Liver (tissue), 9 donors: Measurements from ENCODE around the gene ZCCHC4. TPM values are rescaled to one million over a fixed set of nuclear protein-coding genes. Genes with fewer than 3 reads are reported as not detected.

Experiments
- DNase-seq: peaks from one replicate; pipeline ENCODE4 v3.0.0-alpha.2; 2017; ENCODE audit warnings: low spot score
- H3K27ac ChIP-seq, 2 donors: one replicate each; pipeline ENCODE4 v1.7.0; 2013; ENCODE audit warnings: inconsistent platforms in 2 of 2, low read length in 2 of 2, control low read depth in 1 of 2, low read depth in 1 of 2, mild to moderate bottlenecking in 1 of 2
- H3K27me3 ChIP-seq, 4 donors: one replicate each; pipeline versions ENCODE4 v1.6.1 to v1.7.0; 2013; ENCODE audit warnings: low read length in 3 of 4, inconsistent platforms in 1 of 4, mild to moderate bottlenecking in 1 of 4, moderate library complexity in 1 of 4; ENCODE audit not compliant: control insufficient read depth in 4 of 4, insufficient read depth in 4 of 4
- H3K36me3 ChIP-seq, 4 donors: one replicate each; pipeline versions ENCODE4 v1.6.1 to v1.7.0; 2013; ENCODE audit warnings: low read length in 3 of 4, mild to moderate bottlenecking in 3 of 4, low read depth in 1 of 4, moderate library complexity in 1 of 4; ENCODE audit not compliant: control insufficient read depth in 4 of 4, insufficient read depth in 3 of 4
- H3K4me1 ChIP-seq, 4 donors: one replicate each; pipeline versions ENCODE4 v1.6.1 to v1.7.0; 2013; ENCODE audit warnings: low read length in 3 of 4, mild to moderate bottlenecking in 3 of 4, moderate library complexity in 1 of 4; ENCODE audit not compliant: control insufficient read depth in 4 of 4, insufficient read depth in 4 of 4
- H3K4me3 ChIP-seq, 3 donors: one replicate each; pipeline versions ENCODE4 v1.6.1 to v1.7.0; 2013; ENCODE audit warnings: low read length in 3 of 3, control low read depth in 1 of 3, low read depth in 1 of 3, mild to moderate bottlenecking in 1 of 3
- H3K9ac ChIP-seq, 2 donors: one replicate each; pipeline ENCODE4 v1.7.0; 2013; ENCODE audit warnings: low read length in 2 of 2, mild to moderate bottlenecking in 2 of 2, moderate library complexity in 2 of 2, control low read depth in 1 of 2, low read depth in 1 of 2
- H3K9me3 ChIP-seq, 4 donors: one replicate each; pipeline versions ENCODE4 v1.6.1 to v1.7.0; 2013; ENCODE audit warnings: low read length in 3 of 4; ENCODE audit not compliant: control insufficient read depth in 4 of 4
- CTCF ChIP-seq: fragments of 150-350 bp; IDR thresholded peaks from 2 replicates; pipeline ENCODE4 v1.5.1; 2017; ENCODE audit warnings: improper control_type of control experiment, low read depth, low read length; ENCODE audit not compliant: missing input control
- EGR1 ChIP-seq, 2 donors: IDR thresholded peaks; 2 replicates each; pipeline ENCODE4 v1.6.1; 2016 to 2018; ENCODE audit warnings: antibody characterized with exemption in 2 of 2, low read depth in 2 of 2
- FOXA1 ChIP-seq: IDR thresholded peaks from 2 replicates; pipeline ENCODE4 v1.6.1; 2016; ENCODE audit warnings: antibody characterized with exemption
- FOXA2 ChIP-seq: IDR thresholded peaks from 2 replicates; pipeline ENCODE4 v1.6.1; 2016; ENCODE audit warnings: antibody characterized with exemption
- GABPA ChIP-seq, 2 donors: IDR thresholded peaks in 1 of 2; conservative IDR thresholded peaks in 1 of 2; 2 replicates each; pipeline ENCODE4 v1.6.1; 2016; ENCODE audit warnings: antibody characterized with exemption in 2 of 2, mild to moderate bottlenecking in 1 of 2, moderate library complexity in 1 of 2
- JUND ChIP-seq, 2 donors: IDR thresholded peaks; 2 replicates each; pipeline ENCODE4 v1.6.1; 2016; ENCODE audit warnings: antibody characterized with exemption in 2 of 2
- NR2F2 ChIP-seq: IDR thresholded peaks from 2 replicates; pipeline ENCODE4 v1.6.1; 2016; ENCODE audit warnings: antibody characterized with exemption
- ZBTB33 ChIP-seq: IDR thresholded peaks from 2 replicates; pipeline ENCODE4 v1.6.1; 2016; ENCODE audit warnings: antibody characterized with exemption
- WGBS: extraction: QIAGEN DNeasy Blood & Tissue Kit; methylation state at CpG from one replicate; pipeline ENCODE4 v1.1.7; 2013; 5-methylcytosine and 5-hydroxymethylcytosine counted together
- polyA plus RNA-seq, 2 donors: library from polyadenylated mRNA; stranded (reverse) in 1 of 2; unstranded in 1 of 2; fragments of 200-250 nt in 1 of 2; fragments of >200 nt in 1 of 2; fragmentation: Nextera tagmentation in 1 of 2; extraction: Ambion mirVana in 1 of 2; gene quantifications; one replicate each; pipeline versions ENCODE4 v1.2.1 to v1.2.3, GENCODE V29; 2013 to 2015
- total RNA-seq, 2 donors: library from RNA; depleted of rRNA; stranded (reverse); fragments of >200 nt; gene quantifications; one replicate each; pipeline ENCODE4 v1.2.3, GENCODE V29; 2014
- TF ChIP-seq, protein P1 (sequence below): IDR thresholded peaks from 2 replicates; pipeline ENCODE4 v1.6.1; 2016; ENCODE audit warnings: antibody characterized with exemption
- TF ChIP-seq, protein P2 (sequence below): IDR thresholded peaks from 2 replicates; pipeline ENCODE4 v1.6.1; 2016; ENCODE audit warnings: antibody characterized with exemption
- donor health status: healthy.
- donor health status: healthy.
- donor health status: healthy.
- donor health status: healthy.
- donor health status: healthy.

Gene ZCCHC4
- total and polyA plus RNA-seq, 4 donors: 2.1 to 7.4 (median 4.6) TPM

GRCh38 chr4:25417014-25417413 is 104.4 kb downstream of the ZCCHC4 start:
- 98% methylated on average over 2 of the region's 2 CpGs for WGBS
- Histone ChIP-seq H3K27ac (no peak overlapping the region), H3K4me3 (no peak overlapping the region), H3K36me3 (peaks cover 0 to 25% (median 14%) of the 10 kb centered on the region in 4 donors), H3K4me1 (no peaks in the 10 kb centered on the region), H3K27me3 (no peaks in the 10 kb centered on the region), H3K9me3 (no peaks in the 10 kb centered on the region), H3K9ac (no peak overlapping the region)
- no peak for DNase-seq
- TF ChIP-seq FOXA2 (no peak), JUND (IDR thresholded peaks at IDR 0.05) (no peak), GABPA (IDR thresholded peaks at IDR 0.05 in 1 of 2, conservative IDR thresholded peaks at IDR 0.05 in 1 of 2) (no peak), CTCF (no peak), FOXA1 (no peak), NR2F2 (no peak), ZBTB33 (no peak), EGR1 (IDR thresholded peaks at IDR 0.05; ENCODE audit: low read depth in 2 of 2) (no peak)
- TF ChIP-seq, protein P1, sequence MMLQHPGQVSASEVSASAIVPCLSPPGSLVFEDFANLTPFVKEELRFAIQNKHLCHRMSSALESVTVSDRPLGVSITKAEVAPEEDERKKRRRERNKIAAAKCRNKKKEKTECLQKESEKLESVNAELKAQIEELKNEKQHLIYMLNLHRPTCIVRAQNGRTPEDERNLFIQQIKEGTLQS: no peak
- TF ChIP-seq, protein P2, sequence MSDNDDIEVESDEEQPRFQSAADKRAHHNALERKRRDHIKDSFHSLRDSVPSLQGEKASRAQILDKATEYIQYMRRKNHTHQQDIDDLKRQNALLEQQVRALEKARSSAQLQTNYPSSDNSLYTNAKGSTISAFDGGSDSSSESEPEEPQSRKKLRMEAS: no peak

Other genes starting within 250 kb of the ZCCHC4 start
- 10 to 100 TPM; 14.9 to 31.7 TPM for gene SEPSECS, start 152.3 kb upstream of the ZCCHC4 start, total RNA-seq
- gene SEPSECS, start 152.3 kb upstream of the ZCCHC4 start, polyA plus RNA-seq: 10 to 100 TPM; 10.3 to 11.5 TPM
- 10 to 100 TPM; 20.6 to 34.7 TPM for gene PI4K2B, start 78.7 kb upstream of the ZCCHC4 start, total RNA-seq
- 10 to 100 TPM; 12.3 to 18.2 TPM for gene PI4K2B, start 78.7 kb upstream of the ZCCHC4 start, polyA plus RNA-seq
- 10 to 100 TPM in 1 of 2 donors, 1 to 10 TPM in 1; 9.0 to 17.3 TPM for gene ANAPC4, start 64.5 kb downstream of the ZCCHC4 start, total RNA-seq
- gene ANAPC4, start 64.5 kb downstream of the ZCCHC4 start, polyA plus RNA-seq: 10 to 100 TPM in 1 of 2 donors, 1 to 10 TPM in 1; 5.7 to 13.0 TPM